ENCODE measurements around the gene KISS1R.

Gene KISS1R

GRCh38 chr19:958967-959855 lies 42.1 kb downstream of the KISS1R start:
- Histone ChIP-seq H2AFZ (ENCODE audit: low read length) (no peak overlapping the region), H3K4me1 (ENCODE audit: control insufficient read depth in 2 of 2, insufficient read depth in 1 of 2, low read depth in 1 of 2, low read length in 2 of 2) (peaks cover 24 to 34% of the 10 kb centered on the region in 2 donors), H3K79me1 (ENCODE audit: low read depth, low read length) (peaks cover 29% of the 10 kb centered on the region), H3K4ac (ENCODE audit: low read length) (no peak overlapping the region), H3K9me3 (replicated peaks in 1 of 2; ENCODE audit: control insufficient read depth in 2 of 2, insufficient read depth in 1 of 2, low read depth in 1 of 2, low read length in 2 of 2) (peaks cover 0 to 3% of the 10 kb centered on the region in 2 donors), H3K36me3 (replicated peaks in 1 of 2; ENCODE audit: control insufficient read depth in 2 of 2, insufficient read depth in 2 of 2, low read length in 2 of 2) (peaks cover 28 to 54% of the 10 kb centered on the region in 2 donors), H2BK12ac (ENCODE audit: low read length) (peak overlapping the region; percentile 63), H3K27ac (replicated peaks; ENCODE audit: low read length) (no peak overlapping the region), H4K91ac (ENCODE audit: low read depth, low read length, poor library complexity) (no peak overlapping the region), H2BK15ac (ENCODE audit: low read length) (peak overlapping the region; percentile 98), H2BK120ac (ENCODE audit: low read depth, low read length) (peak overlapping the region; percentile 97), H3K14ac (ENCODE audit: low read length) (no peak overlapping the region), H3K9ac (ENCODE audit: low read depth, low read length, poor library complexity) (no peak overlapping the region), H3K18ac (ENCODE audit: low read length) (peak overlapping the region; percentile 92), H2BK5ac (ENCODE audit: low read length) (peak overlapping the region; percentile 93), H4K8ac (ENCODE audit: low read depth, low read length) (no peak overlapping the region), H2AK5ac (ENCODE audit: low read depth, low read length) (peak overlapping the region; percentile 95), H3K23ac (ENCODE audit: low read depth, low read length, poor library complexity) (no peak overlapping the region), H3K27me3 (ENCODE audit: control insufficient read depth in 3 of 3, insufficient read depth in 3 of 3, low read depth in 1 of 3, low read length in 3 of 3) (no peaks in the 10 kb centered on the region), H3K4me3 (ENCODE audit: low read length in 2 of 2) (peak overlapping the region in 1 of 2 donors; percentile 32), H3K4me2 (ENCODE audit: insufficient read depth, low read length, poor library complexity, severe bottlenecking) (no peak overlapping the region)
- WGBS, 2 donors (ENCODE audit: extremely low coverage in 2 of 2, insufficient read length in 2 of 2, insufficient replicate concordance in 1 of 2), result no CpG with 5 or more reads among the region's 36 CpGs
- DNase-seq (ENCODE audit: low spot score), result no peak

DNA sequence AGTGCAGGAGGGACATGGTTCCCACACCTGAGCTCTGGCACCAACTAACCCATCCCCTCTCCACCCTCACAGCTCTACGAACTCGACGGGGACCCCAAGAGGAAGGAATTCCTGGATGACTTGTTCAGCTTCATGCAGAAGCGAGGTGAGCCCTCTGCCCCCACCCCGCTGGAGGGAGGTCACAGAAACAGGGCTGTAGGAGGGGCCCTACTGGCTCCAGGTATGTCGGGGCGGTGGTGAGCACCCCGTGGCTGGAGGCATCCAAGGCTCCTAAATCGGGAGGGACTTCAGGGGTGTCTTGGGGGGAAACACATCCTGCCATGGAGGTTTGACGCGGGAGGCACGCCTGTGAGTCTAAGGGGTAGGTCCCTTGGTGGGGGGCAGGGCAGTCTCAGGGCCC lies 42.9 kb downstream of the KISS1R start:
- Histone ChIP-seq H3K27me3 (ENCODE audit: control insufficient read depth in 3 of 3, insufficient read depth in 3 of 3, low read depth in 1 of 3, low read length in 3 of 3) (no peaks in the 10 kb centered on the region), H3K27ac (replicated peaks; ENCODE audit: low read length) (no peak overlapping the region), H2BK15ac (ENCODE audit: low read length) (peak overlapping the region; percentile 85), H3K4ac (ENCODE audit: low read length) (peak overlapping the region; percentile 66), H3K79me1 (ENCODE audit: low read depth, low read length) (peaks cover 21% of the 10 kb centered on the region), H3K9ac (ENCODE audit: low read depth, low read length, poor library complexity) (peak overlapping the region; percentile 72), H3K4me1 (ENCODE audit: control insufficient read depth in 2 of 2, insufficient read depth in 1 of 2, low read depth in 1 of 2, low read length in 2 of 2) (peaks cover 20 to 27% of the 10 kb centered on the region in 2 donors), H3K9me3 (replicated peaks in 1 of 2; ENCODE audit: control insufficient read depth in 2 of 2, insufficient read depth in 1 of 2, low read depth in 1 of 2, low read length in 2 of 2) (peaks cover 6 to 11% of the 10 kb centered on the region in 2 donors), H3K4me2 (ENCODE audit: insufficient read depth, low read length, poor library complexity, severe bottlenecking) (no peak overlapping the region), H2BK12ac (ENCODE audit: low read length) (peak overlapping the region; percentile 63), H4K91ac (ENCODE audit: low read depth, low read length, poor library complexity) (no peak overlapping the region), H3K36me3 (replicated peaks in 1 of 2; ENCODE audit: control insufficient read depth in 2 of 2, insufficient read depth in 2 of 2, low read length in 2 of 2) (peaks cover 36 to 62% of the 10 kb centered on the region in 2 donors), H2AFZ (ENCODE audit: low read length) (no peak overlapping the region), H2BK5ac (ENCODE audit: low read length) (peak overlapping the region; percentile 93), H3K23ac (ENCODE audit: low read depth, low read length, poor library complexity) (peak overlapping the region; percentile 80), H4K8ac (ENCODE audit: low read depth, low read length) (no peak overlapping the region), H3K14ac (ENCODE audit: low read length) (no peak overlapping the region), H2BK120ac (ENCODE audit: low read depth, low read length) (peak overlapping the region; percentile 97), H3K18ac (ENCODE audit: low read length) (peak overlapping the region; percentile 92), H2AK5ac (ENCODE audit: low read depth, low read length) (peak overlapping the region; percentile 95), H3K4me3 (ENCODE audit: low read length in 2 of 2) (no peak overlapping the region)
- no peak for DNase-seq (ENCODE audit: low spot score)
- no CpG with 5 or more reads among the region's 12 CpGs for WGBS, 2 donors (ENCODE audit: extremely low coverage in 2 of 2, insufficient read length in 2 of 2, insufficient replicate concordance in 1 of 2)

DNA sequence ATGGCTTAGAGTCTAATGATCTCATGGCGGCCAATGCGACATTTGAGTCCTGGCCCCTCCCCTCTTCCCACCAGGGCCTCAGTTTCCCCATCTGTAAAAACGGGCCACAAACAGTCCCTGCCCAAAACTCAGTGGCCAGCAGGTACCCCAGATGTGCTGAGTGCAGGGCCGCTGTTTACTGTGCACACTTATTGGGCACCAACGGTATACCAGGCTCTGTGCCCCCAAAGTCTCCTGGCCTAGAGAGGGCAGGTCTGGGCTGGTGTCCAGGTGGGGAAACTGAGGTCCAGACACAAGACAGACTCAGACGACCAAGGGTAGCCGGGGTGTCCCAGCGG lies 43.4 kb downstream of the KISS1R start:
- H3K27me3 ChIP-seq (ENCODE audit: control insufficient read depth in 3 of 3, insufficient read depth in 3 of 3, low read depth in 1 of 3, low read length in 3 of 3), result no peaks in the 10 kb centered on the region
- peaks cover 6 to 15% of the 10 kb centered on the region in 2 donors for H3K9me3 ChIP-seq (replicated peaks in 1 of 2; ENCODE audit: control insufficient read depth in 2 of 2, insufficient read depth in 1 of 2, low read depth in 1 of 2, low read length in 2 of 2)
- no peak overlapping the region for H3K4ac ChIP-seq (ENCODE audit: low read length)
- no peak overlapping the region for H3K27ac ChIP-seq (replicated peaks; ENCODE audit: low read length)
- peak overlapping the region; percentile 67 for H2BK15ac ChIP-seq (ENCODE audit: low read length)
- H3K79me1 ChIP-seq (ENCODE audit: low read depth, low read length), result peaks cover 21% of the 10 kb centered on the region
- peaks cover 41 to 68% of the 10 kb centered on the region in 2 donors for H3K36me3 ChIP-seq (replicated peaks in 1 of 2; ENCODE audit: control insufficient read depth in 2 of 2, insufficient read depth in 2 of 2, low read length in 2 of 2)
- H3K4me1 ChIP-seq (ENCODE audit: control insufficient read depth in 2 of 2, insufficient read depth in 1 of 2, low read depth in 1 of 2, low read length in 2 of 2), result peaks cover 15 to 23% of the 10 kb centered on the region in 2 donors
- no CpG with 5 or more reads among the region's 8 CpGs for WGBS, 2 donors (ENCODE audit: extremely low coverage in 2 of 2, insufficient read length in 2 of 2, insufficient replicate concordance in 1 of 2)
- H3K9ac ChIP-seq (ENCODE audit: low read depth, low read length, poor library complexity), result peak overlapping the region; percentile 72
- no peak overlapping the region for H2BK12ac ChIP-seq (ENCODE audit: low read length)
- H3K4me3 ChIP-seq (ENCODE audit: low read length in 2 of 2), result no peak overlapping the region
- H2AK5ac ChIP-seq (ENCODE audit: low read depth, low read length), result peak overlapping the region; percentile 95
- H4K8ac ChIP-seq (ENCODE audit: low read depth, low read length), result no peak overlapping the region
- H3K4me2 ChIP-seq (ENCODE audit: insufficient read depth, low read length, poor library complexity, severe bottlenecking), result no peak overlapping the region
- peak overlapping the region; percentile 71 for H3K14ac ChIP-seq (ENCODE audit: low read length)
- H3K18ac ChIP-seq (ENCODE audit: low read length), result peak overlapping the region; percentile 92
- H3K23ac ChIP-seq (ENCODE audit: low read depth, low read length, poor library complexity), result peak overlapping the region; percentile 80
- no peak for DNase-seq (ENCODE audit: low spot score)
- H4K91ac ChIP-seq (ENCODE audit: low read depth, low read length, poor library complexity), result peak overlapping the region; percentile 85
- H2AFZ ChIP-seq (ENCODE audit: low read length), result no peak overlapping the region
- peak overlapping the region; percentile 93 for H2BK5ac ChIP-seq (ENCODE audit: low read length)
- H2BK120ac ChIP-seq (ENCODE audit: low read depth, low read length), result no peak overlapping the region

DNA sequence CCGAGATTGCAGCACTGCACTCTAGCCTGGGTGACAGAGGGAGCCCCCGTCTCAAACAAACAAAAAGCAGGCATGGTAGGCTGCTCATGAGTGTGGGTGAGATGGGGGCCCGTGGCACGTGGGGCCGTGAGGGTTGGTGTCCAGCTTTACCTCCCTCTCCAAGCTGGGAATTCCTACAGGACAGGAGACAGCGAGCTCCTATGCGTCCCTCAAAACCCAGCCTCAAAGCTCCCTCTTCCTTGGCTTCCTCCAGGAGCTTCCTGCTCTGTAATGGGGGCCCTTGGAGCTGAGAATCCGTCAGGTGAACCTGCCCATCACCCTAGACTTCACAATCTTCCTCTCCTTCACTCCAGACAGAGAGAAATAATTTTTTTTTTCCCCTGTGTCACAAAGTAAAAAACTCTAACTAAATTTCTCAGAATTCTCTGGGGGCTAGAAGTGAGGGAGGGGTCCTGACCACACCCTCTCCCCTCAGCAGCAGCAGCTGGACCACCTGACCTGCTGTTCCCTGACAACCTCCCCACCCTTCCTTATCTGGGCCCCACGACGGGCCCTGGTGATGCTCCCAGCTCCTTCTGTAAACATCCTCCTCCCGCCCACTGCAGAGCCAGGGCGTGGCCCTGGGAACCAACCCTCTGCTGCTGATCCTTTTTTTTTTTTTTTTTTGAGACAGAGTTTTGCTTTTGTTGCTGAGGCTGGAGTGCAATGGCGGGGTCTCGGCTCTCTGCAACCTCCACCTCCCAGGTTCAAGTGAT lies 44.9 kb downstream of the KISS1R start:
- H3K27ac ChIP-seq (replicated peaks; ENCODE audit: low read length), result no peak overlapping the region
- no peak overlapping the region for H3K4me3 ChIP-seq (ENCODE audit: low read length in 2 of 2)
- peaks cover 10 to 20% of the 10 kb centered on the region in 2 donors for H3K9me3 ChIP-seq (replicated peaks in 1 of 2; ENCODE audit: control insufficient read depth in 2 of 2, insufficient read depth in 1 of 2, low read depth in 1 of 2, low read length in 2 of 2)
- H3K27me3 ChIP-seq (ENCODE audit: control insufficient read depth in 3 of 3, insufficient read depth in 3 of 3, low read depth in 1 of 3, low read length in 3 of 3), result no peaks in the 10 kb centered on the region
- no peak for DNase-seq (ENCODE audit: low spot score)
- no peak overlapping the region for H3K18ac ChIP-seq (ENCODE audit: low read length)
- no peak overlapping the region for H2AK5ac ChIP-seq (ENCODE audit: low read depth, low read length)
- peaks cover 4 to 15% of the 10 kb centered on the region in 2 donors for H3K4me1 ChIP-seq (ENCODE audit: control insufficient read depth in 2 of 2, insufficient read depth in 1 of 2, low read depth in 1 of 2, low read length in 2 of 2)
- no peak overlapping the region for H3K23ac ChIP-seq (ENCODE audit: low read depth, low read length, poor library complexity)
- H2BK120ac ChIP-seq (ENCODE audit: low read depth, low read length), result no peak overlapping the region
- H3K9ac ChIP-seq (ENCODE audit: low read depth, low read length, poor library complexity), result no peak overlapping the region
- H3K4me2 ChIP-seq (ENCODE audit: insufficient read depth, low read length, poor library complexity, severe bottlenecking), result no peak overlapping the region
- H3K79me1 ChIP-seq (ENCODE audit: low read depth, low read length), result peaks cover 26% of the 10 kb centered on the region
- peaks cover 49 to 81% of the 10 kb centered on the region in 2 donors for H3K36me3 ChIP-seq (replicated peaks in 1 of 2; ENCODE audit: control insufficient read depth in 2 of 2, insufficient read depth in 2 of 2, low read length in 2 of 2)
- H2BK5ac ChIP-seq (ENCODE audit: low read length), result peak overlapping the region; percentile 13
- H2BK15ac ChIP-seq (ENCODE audit: low read length), result no peak overlapping the region
- no peak overlapping the region for H2BK12ac ChIP-seq (ENCODE audit: low read length)
- no peak overlapping the region for H4K8ac ChIP-seq (ENCODE audit: low read depth, low read length)
- WGBS, 2 donors (ENCODE audit: extremely low coverage in 2 of 2, insufficient read length in 2 of 2, insufficient replicate concordance in 1 of 2), result no CpG with 5 or more reads among the region's 14 CpGs
- H3K14ac ChIP-seq (ENCODE audit: low read length), result no peak overlapping the region
- no peak overlapping the region for H2AFZ ChIP-seq (ENCODE audit: low read length)
- no peak overlapping the region for H4K91ac ChIP-seq (ENCODE audit: low read depth, low read length, poor library complexity)
- no peak overlapping the region for H3K4ac ChIP-seq (ENCODE audit: low read length)

Measured in neuronal stem cell (in vitro differentiated cells).